ENCODE measurements around the gene SH3YL1. TPM values are rescaled to one million over a fixed set of nuclear protein-coding genes. Genes with fewer than 3 reads are reported as not detected.

The SH3YL1 gene
- total and polyA plus RNA-seq, 2 experiments from 2014 or later: 35.6 to 45.8 TPM

DNA sequence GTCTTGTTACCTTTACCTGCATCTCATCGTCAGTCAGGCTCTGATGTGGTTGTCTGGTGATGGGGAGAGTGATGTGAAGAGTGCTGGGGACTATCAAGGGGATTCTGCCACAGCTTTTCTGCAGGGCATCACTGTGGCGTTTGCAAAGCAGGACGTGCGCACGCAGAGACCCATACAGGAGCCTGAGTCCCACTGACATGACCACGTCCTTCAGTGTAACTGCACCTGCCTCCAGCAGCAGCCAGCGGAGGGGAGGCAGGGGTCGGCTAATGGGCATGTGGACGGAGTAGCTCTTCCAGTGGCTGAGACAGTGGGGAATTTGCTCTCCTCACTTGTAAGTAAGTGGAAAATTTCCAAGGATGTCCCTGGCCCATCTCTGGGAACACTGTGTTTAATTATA, 17.5 kb upstream of the SH3YL1 start:
- ATAC-seq: no peak
- H3K36me3 Mint-ChIP-seq (ENCODE audit: low read depth): peaks cover 51% of the 10 kb centered on the region

More for the DNA sequence above, 17.5 kb upstream of the SH3YL1 start:
- no peak overlapping the region for H3K4me3 Mint-ChIP-seq
- Histone ChIP-seq H3K4me2 (no peak overlapping the region), H3K27me3 (ENCODE audit: insufficient read depth) (peaks cover 8% of the 10 kb centered on the region), H2AFZ (no peak overlapping the region), H3K4me1 (ENCODE audit: insufficient read depth) (peaks cover 38% of the 10 kb centered on the region), H3K4me3 (no peak overlapping the region), H3F3A (replicated peaks; ENCODE audit: low read depth) (peaks cover 15% of the 10 kb centered on the region), H3K36me3 (ENCODE audit: insufficient read depth) (peaks cover 32% of the 10 kb centered on the region), H4K20me1 (replicated peaks; ENCODE audit: insufficient read depth) (peaks cover 18% of the 10 kb centered on the region), H3K79me2 (replicated peaks; ENCODE audit: insufficient read depth) (peaks cover 29% of the 10 kb centered on the region), H3K27ac (ENCODE audit: low read depth) (no peak overlapping the region), H3K9me2 (ENCODE audit: insufficient read depth) (no peaks in the 10 kb centered on the region)
- no peaks in the 10 kb centered on the region; the same call in 2 of the 3 replicates for H3K9me3 Mint-ChIP-seq
- peaks cover 36% of the 10 kb centered on the region for H3K4me1 Mint-ChIP-seq
- no peak overlapping the region for H3K27ac Mint-ChIP-seq
- H3K27me3 Mint-ChIP-seq (ENCODE audit: insufficient read depth, low read depth, poor library complexity): peaks cover 13% of the 10 kb centered on the region
- no peak for DNase-seq (ENCODE audit: low spot score)
- TF ChIP-seq EZH2phosphoT487 (IDR thresholded peaks at IDR 0.05; ENCODE audit: unreplicated experiment): no peak
- TF ChIP-seq, protein P1, sequence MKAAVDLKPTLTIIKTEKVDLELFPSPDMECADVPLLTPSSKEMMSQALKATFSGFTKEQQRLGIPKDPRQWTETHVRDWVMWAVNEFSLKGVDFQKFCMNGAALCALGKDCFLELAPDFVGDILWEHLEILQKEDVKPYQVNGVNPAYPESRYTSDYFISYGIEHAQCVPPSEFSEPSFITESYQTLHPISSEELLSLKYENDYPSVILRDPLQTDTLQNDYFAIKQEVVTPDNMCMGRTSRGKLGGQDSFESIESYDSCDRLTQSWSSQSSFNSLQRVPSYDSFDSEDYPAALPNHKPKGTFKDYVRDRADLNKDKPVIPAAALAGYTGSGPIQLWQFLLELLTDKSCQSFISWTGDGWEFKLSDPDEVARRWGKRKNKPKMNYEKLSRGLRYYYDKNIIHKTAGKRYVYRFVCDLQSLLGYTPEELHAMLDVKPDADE (IDR thresholded peaks at IDR 0.05): no peak
- TF ChIP-seq CREB1 (CRISPR knock-in tag; IDR thresholded peaks at IDR 0.05; ENCODE audit: low read depth): no peak
- TF ChIP-seq EZH2 (IDR thresholded peaks at IDR 0.05; ENCODE audit: low read depth, unreplicated experiment): no peak
- no peak for TF ChIP-seq NANOG (IDR thresholded peaks at IDR 0.05; ENCODE audit: borderline replicate concordance)
- TF ChIP-seq, protein P2, sequence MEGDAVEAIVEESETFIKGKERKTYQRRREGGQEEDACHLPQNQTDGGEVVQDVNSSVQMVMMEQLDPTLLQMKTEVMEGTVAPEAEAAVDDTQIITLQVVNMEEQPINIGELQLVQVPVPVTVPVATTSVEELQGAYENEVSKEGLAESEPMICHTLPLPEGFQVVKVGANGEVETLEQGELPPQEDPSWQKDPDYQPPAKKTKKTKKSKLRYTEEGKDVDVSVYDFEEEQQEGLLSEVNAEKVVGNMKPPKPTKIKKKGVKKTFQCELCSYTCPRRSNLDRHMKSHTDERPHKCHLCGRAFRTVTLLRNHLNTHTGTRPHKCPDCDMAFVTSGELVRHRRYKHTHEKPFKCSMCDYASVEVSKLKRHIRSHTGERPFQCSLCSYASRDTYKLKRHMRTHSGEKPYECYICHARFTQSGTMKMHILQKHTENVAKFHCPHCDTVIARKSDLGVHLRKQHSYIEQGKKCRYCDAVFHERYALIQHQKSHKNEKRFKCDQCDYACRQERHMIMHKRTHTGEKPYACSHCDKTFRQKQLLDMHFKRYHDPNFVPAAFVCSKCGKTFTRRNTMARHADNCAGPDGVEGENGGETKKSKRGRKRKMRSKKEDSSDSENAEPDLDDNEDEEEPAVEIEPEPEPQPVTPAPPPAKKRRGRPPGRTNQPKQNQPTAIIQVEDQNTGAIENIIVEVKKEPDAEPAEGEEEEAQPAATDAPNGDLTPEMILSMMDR (conservative IDR thresholded peaks at IDR 0.05; ENCODE audit: low read depth in 2 of 2): no peak
- TF ChIP-seq ZNF114 (CRISPR knock-in tag; IDR thresholded peaks at IDR 0.05): no peak
- TF ChIP-seq, protein P3, sequence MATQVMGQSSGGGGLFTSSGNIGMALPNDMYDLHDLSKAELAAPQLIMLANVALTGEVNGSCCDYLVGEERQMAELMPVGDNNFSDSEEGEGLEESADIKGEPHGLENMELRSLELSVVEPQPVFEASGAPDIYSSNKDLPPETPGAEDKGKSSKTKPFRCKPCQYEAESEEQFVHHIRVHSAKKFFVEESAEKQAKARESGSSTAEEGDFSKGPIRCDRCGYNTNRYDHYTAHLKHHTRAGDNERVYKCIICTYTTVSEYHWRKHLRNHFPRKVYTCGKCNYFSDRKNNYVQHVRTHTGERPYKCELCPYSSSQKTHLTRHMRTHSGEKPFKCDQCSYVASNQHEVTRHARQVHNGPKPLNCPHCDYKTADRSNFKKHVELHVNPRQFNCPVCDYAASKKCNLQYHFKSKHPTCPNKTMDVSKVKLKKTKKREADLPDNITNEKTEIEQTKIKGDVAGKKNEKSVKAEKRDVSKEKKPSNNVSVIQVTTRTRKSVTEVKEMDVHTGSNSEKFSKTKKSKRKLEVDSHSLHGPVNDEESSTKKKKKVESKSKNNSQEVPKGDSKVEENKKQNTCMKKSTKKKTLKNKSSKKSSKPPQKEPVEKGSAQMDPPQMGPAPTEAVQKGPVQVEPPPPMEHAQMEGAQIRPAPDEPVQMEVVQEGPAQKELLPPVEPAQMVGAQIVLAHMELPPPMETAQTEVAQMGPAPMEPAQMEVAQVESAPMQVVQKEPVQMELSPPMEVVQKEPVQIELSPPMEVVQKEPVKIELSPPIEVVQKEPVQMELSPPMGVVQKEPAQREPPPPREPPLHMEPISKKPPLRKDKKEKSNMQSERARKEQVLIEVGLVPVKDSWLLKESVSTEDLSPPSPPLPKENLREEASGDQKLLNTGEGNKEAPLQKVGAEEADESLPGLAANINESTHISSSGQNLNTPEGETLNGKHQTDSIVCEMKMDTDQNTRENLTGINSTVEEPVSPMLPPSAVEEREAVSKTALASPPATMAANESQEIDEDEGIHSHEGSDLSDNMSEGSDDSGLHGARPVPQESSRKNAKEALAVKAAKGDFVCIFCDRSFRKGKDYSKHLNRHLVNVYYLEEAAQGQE (IDR thresholded peaks at IDR 0.05; ENCODE audit: unreplicated experiment): no peak
- no peak for TF ChIP-seq POLR2AphosphoS5 (IDR thresholded peaks at IDR 0.05; ENCODE audit: low read depth)
- no peak for TF ChIP-seq STAT1 (IDR thresholded peaks at IDR 0.05; ENCODE audit: unreplicated experiment)
- no peak for TF ChIP-seq ZNF331 (CRISPR knock-in tag; IDR thresholded peaks at IDR 0.05; ENCODE audit: low read depth)
